ENCODE data around the gene TCFL5. TPM values are rescaled to one million over a fixed set of nuclear protein-coding genes. Genes with fewer than 3 reads are reported as not detected.
A peak's percentile ranks its signal among the peaks of the same experiment; 100 is the strongest.

The TCFL5 gene
- total RNA-seq, 3 donors from 2014 or later: 4.4 to 4.9 (median 4.5) TPM

GRCh38 chr20:62888910-62889309 is 27.3 kb upstream of the TCFL5 start:
- Mint-ChIP-seq H3K4me3 (no peak overlapping the region), H3K36me3 (ENCODE audit: insufficient read depth) (peaks cover 34% of the 10 kb centered on the region), H3K9me3 (no peaks in the 10 kb centered on the region), H3K27me3 (ENCODE audit: low read depth) (no peaks in the 10 kb centered on the region), H3K4me1 (ENCODE audit: low read depth) (peaks cover 30% of the 10 kb centered on the region)
- no peak for ATAC-seq
- DNase-seq: no peak

- H3K27me3 Mint-ChIP-seq (ENCODE audit: low read depth): no peaks in the 10 kb centered on the region
- peaks cover 29% of the 10 kb centered on the region for H3K4me1 Mint-ChIP-seq (ENCODE audit: low read depth)
- H3K36me3 Mint-ChIP-seq (ENCODE audit: insufficient read depth): peaks cover 33% of the 10 kb centered on the region
- no peaks in the 10 kb centered on the region for H3K9me3 Mint-ChIP-seq
- no peak overlapping the region for H3K4me3 Mint-ChIP-seq
- DNase-seq: no peak
- no peak for ATAC-seq
Measured at GRCh38 chr20:62888406-62888805, 26.8 kb upstream of the TCFL5 start.

GRCh38 chr20:62887860-62888239 is 26.2 kb upstream of the TCFL5 start:
- peaks cover 28% of the 10 kb centered on the region for H3K36me3 Mint-ChIP-seq (ENCODE audit: insufficient read depth)
- H3K4me3 Mint-ChIP-seq: no peak overlapping the region
- H3K4me1 Mint-ChIP-seq (ENCODE audit: low read depth): peaks cover 26% of the 10 kb centered on the region
- ATAC-seq (no peak), DNase-seq (no peak)
- no peaks in the 10 kb centered on the region for H3K9me3 Mint-ChIP-seq
- H3K27me3 Mint-ChIP-seq (ENCODE audit: low read depth): no peaks in the 10 kb centered on the region

GRCh38 chr20:62887152-62887859 is 25.7 kb upstream of the TCFL5 start:
- Mint-ChIP-seq H3K9me3 (no peaks in the 10 kb centered on the region), H3K4me1 (ENCODE audit: low read depth) (peaks cover 20% of the 10 kb centered on the region), H3K27me3 (ENCODE audit: low read depth) (no peaks in the 10 kb centered on the region), H3K36me3 (ENCODE audit: insufficient read depth) (peaks cover 24% of the 10 kb centered on the region), H3K4me3 (no peak overlapping the region)
- DNase-seq (no peak), ATAC-seq (peak; percentile 57 to 58)

GRCh38 chr20:62886709-62887058 is 25.1 kb upstream of the TCFL5 start:
- Mint-ChIP-seq H3K36me3 (ENCODE audit: insufficient read depth) (peaks cover 24% of the 10 kb centered on the region), H3K27me3 (ENCODE audit: low read depth) (no peaks in the 10 kb centered on the region), H3K4me1 (ENCODE audit: low read depth) (peaks cover 15% of the 10 kb centered on the region), H3K9me3 (no peaks in the 10 kb centered on the region), H3K4me3 (no peak overlapping the region)
- ATAC-seq (no peak), DNase-seq (no peak)

- H3K9me3 Mint-ChIP-seq: no peaks in the 10 kb centered on the region
- ATAC-seq: no peak
- H3K36me3 Mint-ChIP-seq (ENCODE audit: insufficient read depth): peaks cover 22% of the 10 kb centered on the region
- no peak overlapping the region for H3K4me3 Mint-ChIP-seq
- DNase-seq: no peak
- peaks cover 9% of the 10 kb centered on the region for H3K4me1 Mint-ChIP-seq (ENCODE audit: low read depth)
- H3K27me3 Mint-ChIP-seq (ENCODE audit: low read depth): no peaks in the 10 kb centered on the region
Measured at GRCh38 chr20:62885896-62886708, 24.5 kb upstream of the TCFL5 start.

GRCh38 chr20:62885046-62885895 is 23.6 kb upstream of the TCFL5 start:
- Mint-ChIP-seq H3K4me1 (ENCODE audit: low read depth) (peaks cover 2% of the 10 kb centered on the region), H3K27me3 (ENCODE audit: low read depth) (no peaks in the 10 kb centered on the region), H3K36me3 (ENCODE audit: insufficient read depth) (peaks cover 17% of the 10 kb centered on the region), H3K4me3 (no peak overlapping the region), H3K9me3 (no peaks in the 10 kb centered on the region)
- no peak for DNase-seq
- ATAC-seq: no peak

GRCh38 chr20:62884556-62884955 is 22.9 kb upstream of the TCFL5 start:
- DNase-seq (no peak), ATAC-seq (no peak)
- peaks cover 2% of the 10 kb centered on the region for H3K4me1 Mint-ChIP-seq (ENCODE audit: low read depth)
- H3K4me3 Mint-ChIP-seq: no peak overlapping the region
- H3K36me3 Mint-ChIP-seq (ENCODE audit: insufficient read depth): peaks cover 17% of the 10 kb centered on the region
- H3K9me3 Mint-ChIP-seq: no peaks in the 10 kb centered on the region
- H3K27me3 Mint-ChIP-seq (ENCODE audit: low read depth): no peaks in the 10 kb centered on the region

- DNase-seq (no peak), ATAC-seq (no peak)
- no peaks in the 10 kb centered on the region for H3K27me3 Mint-ChIP-seq (ENCODE audit: low read depth)
- peaks cover 14% of the 10 kb centered on the region for H3K36me3 Mint-ChIP-seq (ENCODE audit: insufficient read depth)
- H3K9me3 Mint-ChIP-seq: no peaks in the 10 kb centered on the region
- peaks cover 2% of the 10 kb centered on the region for H3K4me1 Mint-ChIP-seq (ENCODE audit: low read depth)
- no peak overlapping the region for H3K4me3 Mint-ChIP-seq
Measured at GRCh38 chr20:62882426-62882825, 20.8 kb upstream of the TCFL5 start.

- ATAC-seq: no peak
- no peak for DNase-seq
- peaks cover 14% of the 10 kb centered on the region for H3K36me3 Mint-ChIP-seq (ENCODE audit: insufficient read depth)
- no peaks in the 10 kb centered on the region for H3K27me3 Mint-ChIP-seq (ENCODE audit: low read depth)
- peaks cover 2% of the 10 kb centered on the region for H3K4me1 Mint-ChIP-seq (ENCODE audit: low read depth)
- H3K9me3 Mint-ChIP-seq: no peaks in the 10 kb centered on the region
- no peak overlapping the region for H3K4me3 Mint-ChIP-seq
Measured at GRCh38 chr20:62881662-62882395, 20.2 kb upstream of the TCFL5 start.

GRCh38 chr20:62880935-62881661 is 19.5 kb upstream of the TCFL5 start:
- ATAC-seq: no peak
- Mint-ChIP-seq H3K9me3 (no peaks in the 10 kb centered on the region), H3K4me3 (no peak overlapping the region)

GRCh38 chr20:62880147-62880934 is 18.7 kb upstream of the TCFL5 start:
- Mint-ChIP-seq H3K36me3 (ENCODE audit: insufficient read depth) (peaks cover 12% of the 10 kb centered on the region), H3K27me3 (ENCODE audit: low read depth) (no peaks in the 10 kb centered on the region), H3K4me3 (no peak overlapping the region), H3K9me3 (no peaks in the 10 kb centered on the region), H3K4me1 (ENCODE audit: low read depth) (peaks cover 6% of the 10 kb centered on the region)
- DNase-seq: no peak
- no peak for ATAC-seq

More at GRCh38 chr20:62880935-62881661, 19.5 kb upstream of the TCFL5 start:
- DNase-seq: no peak
- H3K27me3 Mint-ChIP-seq (ENCODE audit: low read depth): no peaks in the 10 kb centered on the region
- H3K36me3 Mint-ChIP-seq (ENCODE audit: insufficient read depth): peaks cover 12% of the 10 kb centered on the region
- peaks cover 2% of the 10 kb centered on the region for H3K4me1 Mint-ChIP-seq (ENCODE audit: low read depth)
